Left kidney (tissue), 2 donors: ENCODE measurements around the gene KIAA1210. TPM values are rescaled to one million over a fixed set of nuclear protein-coding genes. Genes with fewer than 3 reads are reported as not detected.
"Not testable (repeated sequence)": the region's sequence is repeated elsewhere in the genome, so short reads cannot be mapped to it uniquely, and the experiment has no call there.

Experiments used
- DNase-seq: peaks from one replicate; pipeline ENCODE4 v3.0.0-alpha.2; 2013
- polyA plus RNA-seq: library from polyadenylated mRNA; unstranded; fragments of 120-200 nt; gene quantifications from one replicate; pipeline ENCODE4 v1.2.1, GENCODE V29; 2013; ENCODE audit not compliant: insufficient read length

KIAA1210 gene
- polyA plus RNA-seq, 1 donor: 1.5 TPM

DNA sequence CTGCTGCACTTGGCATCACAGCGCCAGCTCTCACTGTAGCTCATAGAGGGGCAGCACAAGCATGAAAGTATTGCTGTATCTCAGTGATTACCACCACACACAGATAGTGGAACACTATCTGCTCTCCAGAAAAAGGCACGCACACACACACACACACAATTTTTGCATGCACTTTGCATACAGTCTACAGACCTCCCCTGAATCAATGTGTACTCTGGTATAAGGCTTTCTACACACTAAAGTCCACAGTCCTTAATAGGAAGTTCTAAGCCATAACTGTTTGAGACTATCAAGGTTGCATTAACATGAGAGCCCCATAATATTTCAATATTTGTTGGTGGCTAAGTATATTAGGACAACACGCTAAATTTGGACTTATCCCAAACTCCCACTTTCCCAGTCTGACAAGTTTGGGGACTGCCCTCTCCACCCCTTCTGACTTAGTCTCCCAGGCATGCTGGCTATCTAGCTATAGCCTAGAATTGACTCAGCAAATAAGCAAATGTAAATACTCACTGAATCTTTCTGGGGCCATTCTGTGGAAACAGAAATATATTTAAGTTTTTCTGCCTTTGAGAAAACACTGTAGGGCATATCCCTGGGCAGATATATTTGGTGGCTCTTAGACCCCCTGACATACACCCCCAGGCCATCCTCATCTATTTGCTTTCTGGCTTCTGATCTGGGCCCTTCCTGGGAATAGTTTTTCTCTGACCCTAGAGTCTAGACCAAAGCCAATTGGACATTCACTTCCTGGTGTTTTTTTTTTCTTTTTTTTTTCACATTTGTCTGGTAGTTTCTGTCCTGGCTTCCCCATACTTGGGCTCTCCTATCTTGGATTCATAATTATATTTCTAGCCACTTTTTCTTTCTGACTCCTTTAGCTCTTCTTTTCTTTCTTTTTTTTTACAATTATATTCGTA lies 91.2 kb downstream of the KIAA1210 start:
- no peak for DNase-seq

GRCh38 chrX:119030990-119031389 lies 96.6 kb downstream of the KIAA1210 start:
- DNase-seq: no peak

DNA sequence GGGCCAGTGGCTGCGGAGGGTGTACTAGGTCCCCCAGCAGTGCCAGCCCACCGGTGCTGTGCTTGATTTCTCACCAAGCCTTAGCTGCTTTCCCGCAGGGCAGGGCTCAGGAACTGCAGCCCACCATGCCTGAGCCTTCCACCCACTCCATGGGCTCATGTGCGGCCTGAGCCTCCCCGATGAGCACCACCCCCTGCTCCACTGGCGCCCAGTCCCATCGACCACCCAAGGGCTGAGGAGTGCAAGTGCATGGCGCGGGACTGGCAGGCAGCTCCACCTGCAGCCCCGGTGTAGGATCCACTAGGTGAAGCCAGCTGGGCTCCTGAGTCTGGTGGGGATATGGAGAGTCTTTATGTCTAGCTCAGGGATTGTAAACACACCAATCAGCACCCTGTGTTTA lies 98.0 kb downstream of the KIAA1210 start:
- DNase-seq: not testable (repeated sequence)

GRCh38 chrX:119028733-119029330 lies 98.8 kb downstream of the KIAA1210 start:
- no peak for DNase-seq

Other genes starting within 250 kb of the KIAA1210 start
- 0.85 TPM for gene LONRF3, start 153.2 kb downstream of the KIAA1210 start, polyA plus RNA-seq
- not detected for gene CT47C1, start 54.8 kb downstream of the KIAA1210 start, polyA plus RNA-seq
- 247 TPM for gene PGRMC1, start 108.5 kb upstream of the KIAA1210 start, polyA plus RNA-seq